SKM-1 (cell line): Measurements from ENCODE around the gene ANKRD39.
"Not testable (repeated sequence)": the region's sequence is repeated elsewhere in the genome, so short reads cannot be mapped to it uniquely, and the experiment has no call there.

Experiments
- DNase-seq: peaks from one replicate; lab custom pipeline; 2025; ENCODE audit not compliant: unreplicated experiment; lab: John Stamatoyannopoulos, UW

Gene ANKRD39

GRCh38 chr2:96810783-96811192 lies 47.0 kb downstream of the ANKRD39 start:
- no peak for DNase-seq

GRCh38 chr2:96809951-96810782 lies 47.6 kb downstream of the ANKRD39 start:
- no peak for DNase-seq

GRCh38 chr2:96809216-96809882 lies 48.5 kb downstream of the ANKRD39 start:
- no peak for DNase-seq

- DNase-seq = no peak
Measured at GRCh38 chr2:96808176-96808837, 49.5 kb downstream of the ANKRD39 start.

GRCh38 chr2:96807127-96807471 lies 50.7 kb downstream of the ANKRD39 start:
- DNase-seq = no peak

- no peak for DNase-seq
Measured at GRCh38 chr2:96806468-96807126, 51.2 kb downstream of the ANKRD39 start.

GRCh38 chr2:96805946-96806345 lies 51.9 kb downstream of the ANKRD39 start:
- not testable (repeated sequence) for DNase-seq

- DNase-seq = no peak
Measured at GRCh38 chr2:96804986-96805385, 52.8 kb downstream of the ANKRD39 start.

GRCh38 chr2:96802721-96803120 lies 55.1 kb downstream of the ANKRD39 start:
- no peak for DNase-seq

- DNase-seq = no peak
Measured at GRCh38 chr2:96801786-96802595, 55.8 kb downstream of the ANKRD39 start.

GRCh38 chr2:96801005-96801785 lies 56.6 kb downstream of the ANKRD39 start:
- DNase-seq = no peak

GRCh38 chr2:96800061-96801004 lies 57.5 kb downstream of the ANKRD39 start:
- no peak for DNase-seq

- DNase-seq = no peak
Measured at GRCh38 chr2:96799623-96799935, 58.2 kb downstream of the ANKRD39 start.

- DNase-seq = no peak
Measured at GRCh38 chr2:96798733-96799622, 58.8 kb downstream of the ANKRD39 start.
